Prostate gland (tissue), 2 donors: ENCODE results near the gene TSEN2.
"Not testable (repeated sequence)": the region's sequence is repeated elsewhere in the genome, so short reads cannot be mapped to it uniquely, and the experiment has no call there.

Experiments
- CTCF ChIP-seq, 4 experiments: fragments of 200-600 bp in 2 of 4; fragments of 450-650 bp in 2 of 4; sonication (generic) in 2 of 4; IDR thresholded peaks; 1 replicate in 3 of 4; 2 replicates in 1 of 4; pipeline ENCODE4 v1.5.1; 2016 to 2019; ENCODE audit warnings: antibody characterized with exemption in 4 of 4, mild to moderate bottlenecking in 2 of 4, moderate library complexity in 2 of 4
- POLR2AphosphoS5 ChIP-seq: sonication (generic); formaldehyde crosslinking; IDR thresholded peaks from one replicate; pipeline ENCODE4 v1.6.1; 2017; ENCODE audit warnings: antibody characterized with exemption

GRCh38 chr3:12479198-12479597 lies 5.1 kb upstream of the TSEN2 start:
- TF ChIP-seq CTCF (IDR thresholded peaks at IDR 0.05); POLR2AphosphoS5: not testable (repeated sequence)
